Measurements from ENCODE around the gene ZNF101.

Gene ZNF101

GRCh38 chr19:19643158-19644053, 25.2 kb upstream of the ZNF101 start, which contains the start of gene GMIP:
Gene GMIP (minus strand): TSS chr19:19643657. CDS start chr19:19643529, 128 bp downstream.
- 0% methylated on average over 37 to 41 of the region's 50 CpGs for WGBS, 2 experiments (ENCODE audit: insufficient coverage in 2 of 2)
- H3K27ac ChIP-seq (ENCODE audit: low read depth, low read length, severe bottlenecking): peak within 1 kb of the TSS; percentile 67
- H3K9me3 ChIP-seq (ENCODE audit: control insufficient read depth, low read length): no peaks in the 10 kb centered on the region
- H3K4me1 ChIP-seq (ENCODE audit: control insufficient read depth, insufficient read depth, low read length, poor library complexity, severe bottlenecking): peaks cover 7% of the 10 kb centered on the region
- peak within 1 kb of the TSS; percentile 79 for H3K4me3 ChIP-seq (ENCODE audit: extremely low read depth, insufficient read depth, low read length, poor library complexity, severe bottlenecking)
- peaks cover 52% of the 10 kb centered on the region for H3K36me3 ChIP-seq (ENCODE audit: control insufficient read depth, insufficient read depth, low read length)

- Histone ChIP-seq H3K9me3 (ENCODE audit: control insufficient read depth, low read length) (no peaks in the 10 kb centered on the region), H3K4me1 (ENCODE audit: control insufficient read depth, insufficient read depth, low read length, poor library complexity, severe bottlenecking) (peaks cover 7% of the 10 kb centered on the region), H3K36me3 (ENCODE audit: control insufficient read depth, insufficient read depth, low read length) (peaks cover 54% of the 10 kb centered on the region), H3K27ac (ENCODE audit: low read depth, low read length, severe bottlenecking) (no peak overlapping the region), H3K4me3 (ENCODE audit: extremely low read depth, insufficient read depth, low read length, poor library complexity, severe bottlenecking) (peak overlapping the region; percentile 79)
- WGBS, 2 experiments (ENCODE audit: insufficient coverage in 2 of 2): 56% methylated on average over 1 of the region's 5 CpGs; no CpG with 5 or more reads in 1 of the 2 experiments
Observed at GRCh38 chr19:19644054-19644388, 24.6 kb upstream of the ZNF101 start.

GRCh38 chr19:19645233-19645870, 23.3 kb upstream of the ZNF101 start:
- H3K27ac ChIP-seq (ENCODE audit: low read depth, low read length, severe bottlenecking): no peak overlapping the region
- H3K9me3 ChIP-seq (ENCODE audit: control insufficient read depth, low read length): no peaks in the 10 kb centered on the region
- no peak overlapping the region for H3K4me3 ChIP-seq (ENCODE audit: extremely low read depth, insufficient read depth, low read length, poor library complexity, severe bottlenecking)
- peaks cover 7% of the 10 kb centered on the region for H3K4me1 ChIP-seq (ENCODE audit: control insufficient read depth, insufficient read depth, low read length, poor library complexity, severe bottlenecking)
- H3K36me3 ChIP-seq (ENCODE audit: control insufficient read depth, insufficient read depth, low read length): peaks cover 57% of the 10 kb centered on the region
- WGBS, 2 experiments (ENCODE audit: insufficient coverage in 2 of 2): 95 to 98% methylated on average over 15 of the region's 17 CpGs

- Histone ChIP-seq H3K4me3 (ENCODE audit: extremely low read depth, insufficient read depth, low read length, poor library complexity, severe bottlenecking) (no peak overlapping the region), H3K4me1 (ENCODE audit: control insufficient read depth, insufficient read depth, low read length, poor library complexity, severe bottlenecking) (peaks cover 7% of the 10 kb centered on the region), H3K9me3 (ENCODE audit: control insufficient read depth, low read length) (no peaks in the 10 kb centered on the region), H3K27ac (ENCODE audit: low read depth, low read length, severe bottlenecking) (no peak overlapping the region), H3K36me3 (ENCODE audit: control insufficient read depth, insufficient read depth, low read length) (peaks cover 68% of the 10 kb centered on the region)
- 96 to 97% methylated on average over 24 to 25 of the region's 29 CpGs for WGBS, 2 experiments (ENCODE audit: insufficient coverage in 2 of 2)
Observed at GRCh38 chr19:19647037-19647835, 21.4 kb upstream of the ZNF101 start.

GRCh38 chr19:19649155-19649554, 19.5 kb upstream of the ZNF101 start:
- Histone ChIP-seq H3K36me3 (ENCODE audit: control insufficient read depth, insufficient read depth, low read length) (peaks cover 85% of the 10 kb centered on the region), H3K4me1 (ENCODE audit: control insufficient read depth, insufficient read depth, low read length, poor library complexity, severe bottlenecking) (peaks cover 1% of the 10 kb centered on the region), H3K9me3 (ENCODE audit: control insufficient read depth, low read length) (no peaks in the 10 kb centered on the region), H3K27ac (ENCODE audit: low read depth, low read length, severe bottlenecking) (no peak overlapping the region), H3K4me3 (ENCODE audit: extremely low read depth, insufficient read depth, low read length, poor library complexity, severe bottlenecking) (no peak overlapping the region)
- WGBS, 2 experiments (ENCODE audit: insufficient coverage in 2 of 2): 93 to 97% methylated on average over 3 to 6 of the region's 6 CpGs

GRCh38 chr19:19649580-19649995, 19.1 kb upstream of the ZNF101 start:
- 93 to 99% methylated on average over 21 to 22 of the region's 22 CpGs for WGBS, 2 experiments (ENCODE audit: insufficient coverage in 2 of 2)
- Histone ChIP-seq H3K9me3 (ENCODE audit: control insufficient read depth, low read length) (no peaks in the 10 kb centered on the region), H3K4me3 (ENCODE audit: extremely low read depth, insufficient read depth, low read length, poor library complexity, severe bottlenecking) (no peak overlapping the region), H3K27ac (ENCODE audit: low read depth, low read length, severe bottlenecking) (no peak overlapping the region), H3K4me1 (ENCODE audit: control insufficient read depth, insufficient read depth, low read length, poor library complexity, severe bottlenecking) (no peaks in the 10 kb centered on the region), H3K36me3 (ENCODE audit: control insufficient read depth, insufficient read depth, low read length) (peaks cover 89% of the 10 kb centered on the region)

GRCh38 chr19:19650331-19650730, 18.3 kb upstream of the ZNF101 start:
- peaks cover 89% of the 10 kb centered on the region for H3K36me3 ChIP-seq (ENCODE audit: control insufficient read depth, insufficient read depth, low read length)
- H3K9me3 ChIP-seq (ENCODE audit: control insufficient read depth, low read length): no peaks in the 10 kb centered on the region
- 85 to 94% methylated on average over 6 to 9 of the region's 9 CpGs for WGBS, 2 experiments (ENCODE audit: insufficient coverage in 2 of 2)
- H3K4me3 ChIP-seq (ENCODE audit: extremely low read depth, insufficient read depth, low read length, poor library complexity, severe bottlenecking): no peak overlapping the region
- H3K4me1 ChIP-seq (ENCODE audit: control insufficient read depth, insufficient read depth, low read length, poor library complexity, severe bottlenecking): no peaks in the 10 kb centered on the region
- H3K27ac ChIP-seq (ENCODE audit: low read depth, low read length, severe bottlenecking): no peak overlapping the region

- Histone ChIP-seq H3K9me3 (ENCODE audit: control insufficient read depth, low read length) (no peaks in the 10 kb centered on the region), H3K36me3 (ENCODE audit: control insufficient read depth, insufficient read depth, low read length) (peaks cover 90% of the 10 kb centered on the region), H3K4me1 (ENCODE audit: control insufficient read depth, insufficient read depth, low read length, poor library complexity, severe bottlenecking) (no peaks in the 10 kb centered on the region), H3K4me3 (ENCODE audit: extremely low read depth, insufficient read depth, low read length, poor library complexity, severe bottlenecking) (no peak overlapping the region), H3K27ac (ENCODE audit: low read depth, low read length, severe bottlenecking) (no peak overlapping the region)
- WGBS, 2 experiments (ENCODE audit: insufficient coverage in 2 of 2): 93 to 96% methylated on average over 10 to 13 of the region's 13 CpGs
Observed at GRCh38 chr19:19651076-19651475, 17.6 kb upstream of the ZNF101 start.

- Histone ChIP-seq H3K27ac (ENCODE audit: low read depth, low read length, severe bottlenecking) (no peak overlapping the region), H3K36me3 (ENCODE audit: control insufficient read depth, insufficient read depth, low read length) (peaks cover 90% of the 10 kb centered on the region), H3K4me3 (ENCODE audit: extremely low read depth, insufficient read depth, low read length, poor library complexity, severe bottlenecking) (no peak overlapping the region), H3K4me1 (ENCODE audit: control insufficient read depth, insufficient read depth, low read length, poor library complexity, severe bottlenecking) (no peaks in the 10 kb centered on the region), H3K9me3 (ENCODE audit: control insufficient read depth, low read length) (no peaks in the 10 kb centered on the region)
- 94 to 95% methylated on average over 15 to 23 of the region's 24 CpGs for WGBS, 2 experiments (ENCODE audit: insufficient coverage in 2 of 2)
Observed at GRCh38 chr19:19652482-19653295, 15.9 kb upstream of the ZNF101 start.
